OCI-M2 (cell line): ENCODE measurements around the gene TMEM250.

Source experiments
- DNase-seq: peaks from one replicate; lab custom pipeline; 2025; ENCODE audit not compliant: unreplicated experiment; lab: John Stamatoyannopoulos, UW

The TMEM250 gene

DNA sequence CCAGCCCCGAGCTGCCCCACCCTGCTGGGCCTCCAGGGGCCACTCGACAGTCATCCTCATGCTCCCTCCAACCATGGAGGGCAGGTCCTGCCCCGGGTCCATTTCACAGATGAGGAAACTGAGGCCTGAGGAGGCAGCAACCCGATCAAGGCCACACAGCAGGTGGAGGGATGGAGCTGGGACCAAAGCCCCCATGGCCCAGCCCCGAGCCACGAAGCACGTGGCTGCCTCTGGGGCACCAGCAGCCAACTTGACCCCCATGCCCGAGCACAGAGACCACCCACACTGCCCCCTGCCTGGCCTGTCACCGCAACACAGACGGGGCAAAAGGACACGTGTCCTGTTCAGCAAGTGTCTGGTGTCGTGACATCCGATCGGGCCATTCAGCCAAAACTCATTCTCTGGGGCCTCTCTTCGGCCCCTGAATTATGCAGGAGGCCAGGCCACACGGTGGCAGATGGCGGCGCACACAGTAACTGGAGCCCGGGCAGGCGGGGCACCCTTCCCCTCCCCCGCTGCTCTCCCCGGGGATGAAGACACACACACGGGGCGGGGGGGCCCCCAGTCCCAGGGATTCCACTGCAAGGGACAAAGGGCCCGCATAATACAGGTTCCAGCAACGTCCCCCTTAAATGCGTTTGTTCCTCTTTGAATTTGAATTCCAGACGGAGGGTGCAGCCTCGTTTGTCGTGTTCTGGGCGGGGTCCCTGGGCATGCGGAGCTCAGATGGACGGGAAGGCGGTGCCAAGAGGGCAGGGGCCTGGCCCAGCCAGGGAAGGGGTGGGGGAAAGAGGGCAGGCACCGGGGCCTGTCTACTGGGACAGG is 29.4 kb upstream of the TMEM250 start:
- DNase-seq = no peak

- DNase-seq = no peak
Observed at GRCh38 chr9:136147038-136147889, 28.6 kb upstream of the TMEM250 start.

DNA sequence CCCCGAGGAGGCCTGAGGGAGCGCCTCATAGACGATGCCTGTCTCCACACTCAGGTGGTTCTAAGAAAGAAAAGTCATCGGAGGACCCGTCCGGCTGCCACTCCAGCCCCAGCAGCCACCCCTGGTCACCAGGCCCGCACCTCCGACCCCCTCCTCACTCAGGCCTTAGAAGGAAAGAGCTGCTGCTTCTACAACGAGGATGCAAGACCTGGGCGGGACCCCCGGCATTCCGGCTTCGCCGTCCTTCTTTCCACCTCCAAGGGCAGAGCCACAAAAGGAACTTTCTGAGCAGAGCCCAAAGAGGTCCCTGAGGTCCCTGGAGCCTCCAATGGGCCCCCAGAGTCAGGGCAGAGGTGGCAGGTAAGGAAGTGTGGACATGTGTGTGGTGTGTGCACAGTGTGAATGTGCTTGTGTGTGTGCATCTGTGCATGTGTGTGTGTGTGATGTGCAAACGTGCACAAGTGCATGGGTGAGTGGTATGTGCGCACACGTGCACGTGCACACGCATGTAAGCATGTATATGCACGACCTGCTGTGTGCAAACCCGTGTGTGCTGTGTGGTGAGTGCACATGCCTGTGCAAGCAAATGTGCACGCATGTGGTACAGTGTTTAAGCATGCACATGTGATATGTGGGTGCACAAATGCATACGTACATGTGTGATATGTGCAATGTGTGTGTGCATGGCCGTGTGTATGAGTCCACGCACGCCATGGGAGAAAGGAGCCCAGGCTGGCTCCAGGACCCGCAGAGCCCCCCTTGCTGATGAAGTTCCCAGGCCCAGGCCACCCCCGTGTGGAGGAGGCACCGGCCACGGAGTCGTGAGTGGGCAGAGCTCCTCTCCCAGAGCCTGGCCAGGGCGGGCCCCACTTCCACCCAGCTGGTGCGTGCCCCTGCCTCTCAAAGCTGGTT is 27.7 kb upstream of the TMEM250 start:
- no peak for DNase-seq

DNA sequence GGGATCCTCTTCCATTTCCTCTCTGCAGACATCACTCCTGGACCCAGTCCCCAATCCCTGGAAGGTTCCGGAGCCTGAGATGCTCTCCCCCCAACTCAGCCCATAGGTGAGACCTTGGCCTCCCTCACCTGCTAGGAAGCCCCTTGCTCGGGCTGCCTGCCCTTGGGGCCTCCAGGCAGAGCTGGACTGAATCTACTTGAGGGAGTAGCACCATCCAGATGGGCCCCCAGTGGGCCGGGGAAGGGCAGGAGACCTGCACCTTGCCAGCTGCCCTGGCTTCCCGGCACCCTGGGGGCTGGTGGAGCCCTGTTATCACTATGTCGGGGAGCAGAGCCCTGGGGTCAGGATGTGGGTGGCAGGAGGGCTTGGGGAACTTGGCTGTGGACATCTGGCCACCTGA is 26.9 kb upstream of the TMEM250 start:
- DNase-seq = no peak

DNA sequence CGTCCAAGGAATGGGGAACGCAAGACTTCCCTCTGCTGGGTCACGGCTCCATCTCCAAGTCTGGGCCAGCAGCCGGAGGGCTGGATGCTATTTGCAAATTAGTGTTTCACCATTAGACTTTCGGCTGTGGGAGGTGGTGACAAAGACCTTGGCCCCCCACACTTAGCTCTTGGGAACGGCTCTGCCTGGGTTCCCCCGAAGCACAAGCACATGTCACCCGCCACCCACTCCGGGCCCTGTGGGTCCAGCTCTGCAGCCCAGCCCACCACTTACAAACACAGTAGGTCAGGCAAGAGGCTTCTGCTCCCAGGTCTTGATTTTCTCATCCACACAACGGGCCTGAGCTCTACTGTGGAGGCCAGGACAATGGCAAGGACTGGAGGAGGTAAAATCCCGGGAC is 25.8 kb upstream of the TMEM250 start:
- DNase-seq = no peak

DNA sequence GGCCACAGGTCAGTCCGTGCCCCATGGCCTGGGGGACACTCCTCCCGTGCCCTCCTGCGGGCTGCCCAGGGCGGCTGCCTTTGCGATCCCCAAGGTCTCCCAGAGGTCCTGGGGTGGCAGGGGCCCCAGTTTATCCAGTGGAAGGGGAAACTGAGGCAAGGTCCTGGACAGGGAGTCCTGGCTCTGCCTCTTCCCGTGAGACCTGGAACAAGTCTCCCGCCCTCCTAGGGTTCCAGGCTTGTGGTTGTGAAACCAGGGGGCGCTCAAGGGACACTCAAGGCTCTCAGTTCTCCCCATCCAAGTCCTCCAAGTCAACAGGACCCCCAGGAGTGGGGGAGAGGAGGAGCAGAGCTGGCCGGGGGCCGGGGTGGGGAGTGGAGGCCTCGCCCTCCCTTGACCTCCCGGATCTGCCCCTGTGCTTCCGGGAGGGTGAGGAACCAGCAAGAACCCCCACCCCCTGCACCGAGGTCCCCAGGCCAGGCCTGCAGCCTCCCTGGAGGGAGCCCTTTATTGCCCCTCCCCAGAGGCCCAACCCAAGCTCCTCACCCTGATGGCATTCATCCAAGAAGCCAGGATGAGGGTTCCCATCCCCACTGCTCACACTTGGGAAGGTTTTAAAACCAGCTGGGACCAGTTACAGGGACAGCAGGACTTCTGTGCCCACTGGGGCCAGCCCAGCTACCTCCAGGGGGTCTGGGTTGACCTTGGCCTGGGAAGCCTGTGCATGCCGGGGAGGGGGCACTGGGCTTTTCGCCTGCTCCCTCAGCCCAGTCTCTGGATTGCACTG is 24.7 kb upstream of the TMEM250 start:
- DNase-seq = no peak

DNA sequence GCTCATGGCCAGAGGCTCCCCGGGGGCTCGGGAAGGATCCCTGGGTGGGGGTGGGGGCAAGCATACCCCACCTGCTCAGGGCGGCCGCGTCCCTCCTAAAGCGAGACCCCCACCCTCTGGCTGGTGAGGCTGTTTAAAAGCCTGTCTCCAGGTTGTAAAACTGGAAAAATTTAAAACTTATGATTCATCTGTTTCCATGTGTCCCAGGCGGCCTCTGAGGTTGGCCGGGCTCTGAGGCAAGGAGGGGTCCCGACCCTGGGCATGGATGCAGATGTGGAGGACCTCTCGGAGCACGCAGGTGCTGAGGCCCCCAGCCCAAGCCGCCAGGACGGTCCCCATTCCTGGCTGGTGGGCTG is 24.2 kb upstream of the TMEM250 start:
- no peak for DNase-seq

DNA sequence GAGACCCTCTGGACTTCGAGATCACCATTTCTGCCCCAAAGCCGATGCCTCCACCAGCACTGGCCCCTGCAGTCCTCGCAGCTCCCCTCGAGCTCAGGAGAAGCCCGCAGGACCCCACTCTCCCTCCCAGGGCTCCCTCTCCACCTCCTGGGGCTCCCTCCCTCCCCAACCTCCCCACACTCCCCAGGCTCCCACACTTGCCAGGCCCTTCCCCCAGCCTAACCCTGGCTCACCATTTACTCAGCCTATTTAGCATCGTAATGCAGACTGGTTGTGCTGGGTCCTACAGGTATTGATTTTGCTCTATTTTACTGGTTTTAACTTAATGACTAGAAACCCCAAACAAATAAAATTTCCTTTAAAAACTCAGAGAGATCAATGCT is 23.7 kb upstream of the TMEM250 start:
- no peak for DNase-seq

GRCh38 chr9:136141682-136142413 is 23.2 kb upstream of the TMEM250 start:
- DNase-seq = no peak

GRCh38 chr9:136140966-136141365 is 22.3 kb upstream of the TMEM250 start:
- DNase-seq = no peak

GRCh38 chr9:136140046-136140445 is 21.4 kb upstream of the TMEM250 start:
- DNase-seq = no peak

GRCh38 chr9:136138566-136138965 is 19.9 kb upstream of the TMEM250 start:
- DNase-seq = no peak

GRCh38 chr9:136137321-136138265 is 18.9 kb upstream of the TMEM250 start:
- no peak for DNase-seq

GRCh38 chr9:136136127-136136925 is 17.7 kb upstream of the TMEM250 start:
- DNase-seq = no peak

DNA sequence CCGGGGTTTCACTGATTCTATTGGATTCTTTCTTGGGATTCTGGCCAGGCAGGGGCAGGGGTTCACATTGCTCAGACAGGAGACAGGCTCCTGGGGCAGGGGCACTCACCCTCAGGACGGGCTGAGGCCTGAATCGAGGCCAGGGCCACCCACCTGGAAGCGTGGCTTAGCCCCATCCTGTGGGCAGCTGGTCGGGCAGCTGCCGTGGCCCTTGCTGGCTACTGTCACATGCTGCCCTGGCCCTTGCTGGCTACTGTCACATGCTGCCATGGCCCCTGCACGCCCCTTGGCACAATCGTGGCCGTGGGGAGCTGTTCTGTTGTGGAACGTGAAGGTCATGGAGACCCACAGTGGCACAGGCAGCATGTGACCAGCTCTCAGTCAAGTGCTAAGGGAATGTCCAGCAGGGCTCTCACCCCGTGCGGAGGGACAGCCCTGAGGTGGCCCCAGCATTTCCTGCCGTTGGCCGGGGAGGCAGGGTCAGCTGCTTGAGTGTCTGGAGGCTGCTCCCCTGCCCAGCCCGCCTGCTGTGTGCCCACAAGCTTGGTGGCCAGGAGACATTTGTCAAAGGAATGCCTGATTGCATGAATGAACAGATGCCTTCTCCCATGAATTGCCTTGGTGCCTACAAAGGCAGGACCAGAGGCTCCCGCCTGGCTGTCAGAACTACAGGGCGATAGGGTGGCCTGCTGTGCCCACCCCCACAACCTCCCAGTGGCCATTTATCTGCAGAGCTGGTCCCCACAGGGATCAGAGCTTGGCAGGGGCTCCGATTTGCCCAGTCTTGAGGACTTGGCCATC is 16.9 kb upstream of the TMEM250 start:
- DNase-seq = no peak

GRCh38 chr9:136133959-136134484 is 15.3 kb upstream of the TMEM250 start:
- DNase-seq = no peak
